ELR (cell line): ENCODE data around the gene GSN.

ENCODE experiments used
- DNase-seq: peaks from one replicate; pipeline ENCODE4 v3.0.0-alpha.2; 2015; ENCODE audit warnings: low read depth

The GSN gene

DNA sequence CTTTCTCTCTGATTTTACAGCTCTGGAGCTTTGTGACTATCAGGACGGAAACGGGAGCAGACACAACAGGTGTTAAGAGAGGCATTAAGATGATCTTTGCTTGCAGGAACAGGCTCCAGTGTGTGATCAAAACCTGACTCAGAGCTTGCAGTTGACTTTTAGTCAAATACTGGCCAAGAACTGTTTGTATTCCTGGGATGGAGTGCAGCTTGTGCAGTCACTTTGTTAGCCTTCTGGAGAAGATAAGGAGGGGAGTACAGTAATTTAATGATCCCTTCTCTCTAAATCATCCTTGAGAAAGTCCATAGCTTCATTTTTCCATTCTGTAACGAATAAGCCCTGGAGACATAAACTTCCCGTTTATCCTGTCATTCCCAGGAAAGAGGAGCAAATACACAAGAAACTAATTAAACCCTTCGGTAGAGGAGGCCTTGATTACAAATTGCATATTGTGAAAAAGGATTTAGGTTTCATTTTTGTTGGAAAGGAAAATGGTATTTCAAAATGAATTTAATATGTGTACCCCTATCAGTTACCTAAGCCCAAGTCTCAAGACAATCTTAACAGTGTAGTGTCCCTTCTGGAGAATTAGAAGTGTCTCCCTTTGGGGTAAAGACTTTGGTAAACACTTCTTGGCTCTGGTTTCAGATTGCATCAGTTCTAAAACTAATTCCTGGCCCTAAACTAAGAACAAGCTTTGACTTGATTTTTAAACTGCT is 105.2 kb downstream of the GSN start:
- DNase-seq, result peak; percentile 44

DNA sequence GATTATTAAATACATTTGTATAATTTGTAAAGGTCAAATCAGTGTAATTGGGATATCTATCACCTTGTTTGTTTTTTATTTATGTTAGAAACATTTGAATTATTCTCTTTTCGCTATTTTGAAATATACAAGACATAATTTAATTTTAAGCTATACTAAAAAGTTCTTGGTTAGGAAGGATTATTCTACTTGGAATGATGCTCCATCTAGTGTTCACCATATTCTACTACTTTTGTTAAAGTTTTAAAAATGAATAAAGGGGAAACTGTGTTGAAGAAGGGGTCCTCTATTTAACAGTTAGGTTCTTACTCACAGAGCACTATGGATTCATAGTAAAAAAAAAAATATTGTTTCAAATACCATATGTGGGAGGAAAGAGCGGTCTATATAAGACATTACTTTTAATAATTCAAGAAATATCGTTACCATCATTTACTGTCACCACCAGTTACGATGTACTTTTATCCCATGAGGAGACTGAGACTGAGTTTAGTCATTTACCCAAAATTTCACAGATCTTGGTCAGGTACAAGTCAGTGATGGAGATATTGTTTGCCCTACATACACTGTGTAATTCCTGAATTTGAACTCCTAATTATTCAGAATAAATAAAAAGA is 108.4 kb downstream of the GSN start:
- peak; percentile 58 for DNase-seq

DNA sequence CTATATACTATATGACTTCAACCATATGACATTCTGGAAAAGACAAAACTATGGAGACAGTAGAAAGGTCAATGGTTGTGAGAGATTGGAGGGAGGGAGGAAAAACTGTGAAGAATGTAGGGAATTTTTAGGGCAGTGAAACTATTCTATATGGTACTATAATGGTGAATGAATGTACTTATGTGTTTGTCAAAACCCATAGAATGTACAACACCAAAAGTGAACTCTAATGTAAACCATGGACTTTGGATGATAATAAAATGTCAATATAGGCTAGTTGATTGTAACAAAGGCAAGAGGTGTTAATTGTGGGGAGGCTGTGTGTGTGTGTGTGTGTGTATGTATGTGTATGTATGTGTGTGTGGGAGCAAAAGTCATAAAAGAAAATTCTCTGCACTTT is 112.9 kb downstream of the GSN start:
- no peak for DNase-seq
